ENCODE results near the gene COTL1. TPM values are rescaled to one million over a fixed set of nuclear protein-coding genes. Genes with fewer than 3 reads are reported as not detected.

Gene COTL1
- total and polyA plus RNA-seq, 11 donors = 5.2 to 120 (median 11.0) TPM

GRCh38 chr16:84548508-84548907 is 69.4 kb downstream of the COTL1 start:
- DNase-seq (peak in 1 of 5 donors; percentile 9), ATAC-seq (no peak)
- peak overlapping the region in 3 of 12 donors; percentile 38 to 81 (median 43) for H3K27ac ChIP-seq

GRCh38 chr16:84547546-84548061 is 70.3 kb downstream of the COTL1 start:
- DNase-seq (no peak), ATAC-seq (no peak)
- Histone ChIP-seq H3K9me3 (no peaks in the 10 kb centered on the region), H3K27me3 (peaks cover 0 to 10% (median 0%) of the 10 kb centered on the region in 9 donors), H3K4me1 (peaks cover 0 to 24% (median 0%) of the 10 kb centered on the region in 12 donors), H3K4me3 (no peak overlapping the region), H3K36me3 (no peaks in the 10 kb centered on the region), H3K27ac (no peak overlapping the region)
- intact Hi-C loops (cut with DNase I) = no loop called here
- TF ChIP-seq POLR2A (IDR thresholded peaks at IDR 0.05) (no peak), CTCF (IDR thresholded peaks at IDR 0.05) (no peak)
- 72 to 78% (median 78%) methylated on average over 8 to 12 of the region's 12 CpGs for WGBS, 4 donors

More at GRCh38 chr16:84548508-84548907, 69.4 kb downstream of the COTL1 start:
- H3K4me3 ChIP-seq = no peak overlapping the region
- WGBS, 4 donors = 87 to 89% (median 89%) methylated on average over 7 to 8 of the region's 8 CpGs
- H3K4me1 ChIP-seq = peaks cover 0 to 24% (median 0%) of the 10 kb centered on the region in 12 donors
- H3K27me3 ChIP-seq = peaks cover 0 to 10% (median 0%) of the 10 kb centered on the region in 9 donors
- TF ChIP-seq POLR2A (IDR thresholded peaks at IDR 0.05) = no peak
- TF ChIP-seq CTCF (IDR thresholded peaks at IDR 0.05) = no peak
- H3K36me3 ChIP-seq = no peaks in the 10 kb centered on the region
- H3K9me3 ChIP-seq = no peaks in the 10 kb centered on the region
- intact Hi-C loops (cut with DNase I) = no loop called here

GRCh38 chr16:84546669-84547545 is 71.0 kb downstream of the COTL1 start:
- peaks cover 0 to 10% (median 0%) of the 10 kb centered on the region in 9 donors for H3K27me3 ChIP-seq
- ATAC-seq (no peak), DNase-seq (peak in 1 of 5 donors; percentile 7)
- no peaks in the 10 kb centered on the region for H3K9me3 ChIP-seq
- no peak overlapping the region for H3K4me3 ChIP-seq
- H3K27ac ChIP-seq = no peak overlapping the region
- H3K36me3 ChIP-seq = no peaks in the 10 kb centered on the region
- whole genome bisulfite sequencing, 4 donors = 72 to 79% (median 77%) methylated on average over 22 of the region's 22 CpGs
- intact Hi-C loops (cut with DNase I) = no loop called here
- no peak for TF ChIP-seq POLR2A (IDR thresholded peaks at IDR 0.05)
- no peak for TF ChIP-seq CTCF (IDR thresholded peaks at IDR 0.05)
- peaks cover 0 to 24% (median 0%) of the 10 kb centered on the region in 12 donors for H3K4me1 ChIP-seq

- Histone ChIP-seq H3K4me1 (peaks cover 0 to 19% (median 0%) of the 10 kb centered on the region in 12 donors), H3K27me3 (peaks cover 0 to 10% (median 0%) of the 10 kb centered on the region in 9 donors), H3K27ac (no peak overlapping the region), H3K9me3 (no peaks in the 10 kb centered on the region), H3K4me3 (no peak overlapping the region), H3K36me3 (no peaks in the 10 kb centered on the region)
- ATAC-seq = no peak
- TF ChIP-seq CTCF (IDR thresholded peaks at IDR 0.05) (no peak), POLR2A (IDR thresholded peaks at IDR 0.05) (no peak)
- 68 to 78% (median 72%) methylated on average over 11 to 12 of the region's 12 CpGs for WGBS, 4 donors
- intact Hi-C loops (cut with DNase I) = no loop called here
- no peak for DNase-seq
Observed at GRCh38 chr16:84545114-84545737, 72.7 kb downstream of the COTL1 start.

Data from heart left ventricle (tissue), 16 donors.